Epithelial cell of proximal tubule (primary cell): ENCODE results near the gene CALCOCO2. TPM values are rescaled to one million over a fixed set of nuclear protein-coding genes. Genes with fewer than 3 reads are reported as not detected.
"Not testable (repeated sequence)": the region's sequence is repeated elsewhere in the genome, so short reads cannot be mapped to it uniquely, and the experiment has no call there.

Source experiments
- DNase-seq: peaks from one replicate; pipeline ENCODE4 v3.0.0-alpha.2; 2011; ENCODE audit warnings: low read depth
- H3K4me3 ChIP-seq: 2 replicates; pipeline ENCODE4 v1.5.1; 2011; ENCODE audit warnings: low read depth, mild to moderate bottlenecking, low read length
- CTCF ChIP-seq: conservative IDR thresholded peaks from 2 replicates; pipeline ENCODE4 v1.5.1; 2012; ENCODE audit warnings: low read depth, mild to moderate bottlenecking, low read length
- total RNA-seq: library from RNA; depleted of rRNA; stranded (reverse); fragments of >200 nt; gene quantifications from 2 replicates; pipeline ENCODE4 v1.2.3, GENCODE V29; 2015

Gene CALCOCO2
- 21.3 and 24.8 TPM in 2 replicates for total RNA-seq

- H3K4me3 ChIP-seq: peak within 1 kb of the TSS; percentile 78
- no peak for DNase-seq
- no peak for TF ChIP-seq CTCF
Observed at GRCh38 chr17:48830840-48831548, at the start of gene CALCOCO2. TSS of gene CALCOCO2 (plus strand) at chr17:48831035. CDS start at chr17:48841708, 10,673 bp downstream.

- DNase-seq: no peak
- H3K4me3 ChIP-seq: no peak overlapping the region
- no peak for TF ChIP-seq CTCF
Observed at GRCh38 chr17:48787828-48788227, 43.0 kb upstream of the CALCOCO2 start.

- TF ChIP-seq CTCF: no peak
- DNase-seq: no peak
- H3K4me3 ChIP-seq: no peak overlapping the region
Observed at GRCh38 chr17:48790607-48791127, 40.2 kb upstream of the CALCOCO2 start.

GRCh38 chr17:48791128-48792032 is 39.5 kb upstream of the CALCOCO2 start:
- H3K4me3 ChIP-seq: no peak overlapping the region
- no peak for DNase-seq
- TF ChIP-seq CTCF: peak; percentile 90

- DNase-seq: peak; percentile 55
- TF ChIP-seq CTCF: no peak
- no peak overlapping the region for H3K4me3 ChIP-seq
Observed at GRCh38 chr17:48792033-48792798, 38.6 kb upstream of the CALCOCO2 start.

GRCh38 chr17:48795444-48796162 is 35.2 kb upstream of the CALCOCO2 start:
- no peak for TF ChIP-seq CTCF
- DNase-seq: peak; percentile 95
- no peak overlapping the region for H3K4me3 ChIP-seq

- not testable (repeated sequence) for DNase-seq, H3K4me3 ChIP-seq
Observed at GRCh38 chr17:48796163-48796522, 34.7 kb upstream of the CALCOCO2 start.
